CD4-positive, alpha-beta T cell (primary cell): Measurements from ENCODE around the gene TAF4B. TPM values are rescaled to one million over a fixed set of nuclear protein-coding genes. Genes with fewer than 3 reads are reported as not detected.

Experiments
- ATAC-seq: fragments of 200-7000 bp; cut with Tn5 transposase; one replicate; pipeline ENCODE4 v1.10.0; 2022; ENCODE audit warnings: mild to moderate bottlenecking; ENCODE audit not compliant: poor library complexity
- CTCF ChIA-PET: fragments of 350-600 bp; sonication (Branson Sonifier 250); formaldehyde crosslinking; loops from one replicate; lab custom pipeline; 2021; ENCODE audit warnings: antibody characterized with exemption, inconsistent platforms; lab: Charles Lee
- POLR2A ChIA-PET: fragments of 350-600 bp; sonication (Branson Sonifier 250); formaldehyde crosslinking; loops from one replicate; lab custom pipeline; 2021; ENCODE audit warnings: antibody characterized with exemption, inconsistent platforms; lab: Charles Lee
- DNase-seq, 14 experiments: peaks; one replicate each; pipeline ENCODE4 v3.0.0-alpha.2; 2013 to 2020; ENCODE audit warnings: mixed read lengths in 2 of 14
- H3K27ac ChIP-seq, 2 donors: one replicate each; pipeline versions ENCODE4 v1.5.1 to v1.7.0; 2013; ENCODE audit warnings: low read length in 2 of 2, low read depth in 1 of 2, mild to moderate bottlenecking in 1 of 2
- H3K27me3 ChIP-seq, 2 experiments: 1 replicate in 1 of 2; 2 replicates in 1 of 2; pipeline versions ENCODE4 v1.6.1 to v1.7.0; 2013; ENCODE audit warnings: low read length in 2 of 2, control low read depth in 1 of 2, mild to moderate bottlenecking in 1 of 2, moderate library complexity in 1 of 2; ENCODE audit not compliant: insufficient read depth in 2 of 2, control insufficient read depth in 1 of 2
- H3K36me3 ChIP-seq: one replicate; pipeline ENCODE4 v1.6.1; 2013; ENCODE audit warnings: low read length, control low read depth; ENCODE audit not compliant: insufficient read depth
- H3K4me1 ChIP-seq: one replicate; pipeline ENCODE4 v1.6.1; 2013; ENCODE audit warnings: low read length, control low read depth; ENCODE audit not compliant: insufficient read depth
- H3K4me3 ChIP-seq: one replicate; pipeline ENCODE4 v1.5.1; 2013; ENCODE audit warnings: mild to moderate bottlenecking, low read length, moderate library complexity
- H3K9me3 ChIP-seq, 2 experiments: 1 replicate in 1 of 2; 2 replicates in 1 of 2; pipeline versions ENCODE4 v1.6.1 to v1.7.0; 2013; ENCODE audit warnings: low read length in 2 of 2, mild to moderate bottlenecking in 2 of 2, control low read depth in 1 of 2, moderate library complexity in 1 of 2; ENCODE audit not compliant: control insufficient read depth in 1 of 2, insufficient read depth in 1 of 2
- H3K27ac Mint-ChIP-seq: one replicate; pipeline ENCODE4 v1.8.0; 2020; ENCODE audit warnings: mixed read lengths
- H3K27me3 Mint-ChIP-seq: one replicate; pipeline ENCODE4 v1.8.0; 2021; ENCODE audit warnings: mixed read lengths
- H3K36me3 Mint-ChIP-seq: one replicate; pipeline ENCODE4 v1.8.0; 2021; ENCODE audit warnings: low read depth, mixed read lengths
- H3K4me1 Mint-ChIP-seq: one replicate; pipeline ENCODE4 v1.8.0; 2021; ENCODE audit warnings: low read depth, mixed read lengths
- H3K4me3 Mint-ChIP-seq: one replicate; pipeline ENCODE4 v1.8.0; 2020; ENCODE audit warnings: mild to moderate bottlenecking, mixed read lengths
- H3K9me3 Mint-ChIP-seq: one replicate; pipeline ENCODE4 v1.8.0; 2020; ENCODE audit warnings: mixed read lengths
- intact Hi-C, 2 experiments: fragments of 100-400 bp; cut with DNase I in 1 of 2; cut with micrococcal nuclease in 1 of 2; formaldehyde crosslinking; loops; one replicate each; pipeline versions ENCODE4 v1.15.1 to v1.9.0; 2023 to 2025; cut with DNase I, micrococcal nuclease
- total RNA-seq, 174 experiments: library from RNA in 2 of 174; stranded (reverse) in 2 of 174; gene quantifications; one replicate each; pipeline ENCODE4 v1.2.3 and lab custom pipeline; 2021 to 2026
- TF ChIP-seq, protein P1 (sequence below): fragments of 200-600 bp; IDR thresholded peaks from one replicate; pipeline ENCODE4 v1.8.0; 2022; ENCODE audit warnings: antibody characterized with exemption, mild to moderate bottlenecking

Gene TAF4B
- total RNA-seq, 2 experiments from 2014 or later, result 13.7 to 14.1 TPM

DNA sequence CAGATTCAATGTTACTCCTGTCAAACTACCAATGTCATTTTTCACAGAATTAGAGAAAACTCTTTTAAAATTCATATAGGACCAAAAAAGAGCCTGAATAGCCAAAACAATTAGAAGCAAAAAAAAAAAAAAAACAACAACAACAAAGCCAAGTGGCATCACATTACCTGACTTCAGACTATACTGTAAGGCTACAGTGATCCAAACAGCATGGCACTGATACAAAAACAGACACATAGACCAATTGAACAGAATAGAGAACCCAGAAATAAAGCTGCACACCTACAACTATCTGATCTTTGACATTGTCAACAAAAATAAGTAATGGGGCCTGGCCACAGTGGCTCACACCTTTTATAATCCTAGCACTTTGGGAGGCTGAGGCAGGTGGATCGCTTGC, 53.2 kb downstream of the TAF4B start:
- H3K27ac Mint-ChIP-seq, result no peak overlapping the region
- Histone ChIP-seq H3K4me3 (no peak overlapping the region), H3K36me3 (peaks cover 6% of the 10 kb centered on the region), H3K27ac (no peak overlapping the region), H3K9me3 (no peaks in the 10 kb centered on the region), H3K4me1 (no peaks in the 10 kb centered on the region), H3K27me3 (no peaks in the 10 kb centered on the region)
- no peaks in the 10 kb centered on the region for H3K27me3 Mint-ChIP-seq
- ATAC-seq (no peak), DNase-seq (no peak)
- peaks cover 79% of the 10 kb centered on the region for H3K36me3 Mint-ChIP-seq
- H3K4me1 Mint-ChIP-seq, result no peaks in the 10 kb centered on the region
- TF ChIP-seq, protein P1, sequence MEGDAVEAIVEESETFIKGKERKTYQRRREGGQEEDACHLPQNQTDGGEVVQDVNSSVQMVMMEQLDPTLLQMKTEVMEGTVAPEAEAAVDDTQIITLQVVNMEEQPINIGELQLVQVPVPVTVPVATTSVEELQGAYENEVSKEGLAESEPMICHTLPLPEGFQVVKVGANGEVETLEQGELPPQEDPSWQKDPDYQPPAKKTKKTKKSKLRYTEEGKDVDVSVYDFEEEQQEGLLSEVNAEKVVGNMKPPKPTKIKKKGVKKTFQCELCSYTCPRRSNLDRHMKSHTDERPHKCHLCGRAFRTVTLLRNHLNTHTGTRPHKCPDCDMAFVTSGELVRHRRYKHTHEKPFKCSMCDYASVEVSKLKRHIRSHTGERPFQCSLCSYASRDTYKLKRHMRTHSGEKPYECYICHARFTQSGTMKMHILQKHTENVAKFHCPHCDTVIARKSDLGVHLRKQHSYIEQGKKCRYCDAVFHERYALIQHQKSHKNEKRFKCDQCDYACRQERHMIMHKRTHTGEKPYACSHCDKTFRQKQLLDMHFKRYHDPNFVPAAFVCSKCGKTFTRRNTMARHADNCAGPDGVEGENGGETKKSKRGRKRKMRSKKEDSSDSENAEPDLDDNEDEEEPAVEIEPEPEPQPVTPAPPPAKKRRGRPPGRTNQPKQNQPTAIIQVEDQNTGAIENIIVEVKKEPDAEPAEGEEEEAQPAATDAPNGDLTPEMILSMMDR, result no peak
- no peaks in the 10 kb centered on the region for H3K9me3 Mint-ChIP-seq
- no peak overlapping the region for H3K4me3 Mint-ChIP-seq
- CTCF ChIA-PET, result interaction anchor here (0.6 kb wide), 1 partner anchor 36 kb away, joined by 4 read pairs; no protein-coding TSS in a partner anchor
- POLR2A ChIA-PET, result no interaction called here
- intact Hi-C loops, result no loop called here

DNA sequence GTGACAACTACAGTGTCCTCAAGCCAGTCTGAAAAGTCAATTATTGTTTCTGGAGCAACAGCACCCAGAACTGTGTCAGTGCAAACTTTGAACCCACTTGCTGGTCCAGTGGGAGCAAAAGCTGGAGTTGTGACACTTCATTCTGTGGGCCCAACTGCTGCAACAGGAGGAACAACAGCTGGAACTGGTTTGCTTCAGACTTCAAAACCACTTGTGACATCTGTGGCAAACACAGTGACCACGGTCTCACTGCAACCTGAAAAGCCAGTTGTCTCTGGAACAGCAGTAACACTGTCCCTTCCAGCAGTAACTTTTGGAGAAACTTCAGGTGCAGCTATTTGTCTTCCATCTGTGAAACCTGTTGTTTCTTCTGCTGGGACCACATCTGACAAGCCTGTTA, 59.8 kb downstream of the TAF4B start:
- ATAC-seq (no peak), DNase-seq (no peak)
- Mint-ChIP-seq H3K4me1 (peaks cover 16% of the 10 kb centered on the region), H3K4me3 (no peak overlapping the region), H3K9me3 (no peaks in the 10 kb centered on the region), H3K27ac (no peak overlapping the region), H3K27me3 (no peaks in the 10 kb centered on the region), H3K36me3 (peaks cover 70% of the 10 kb centered on the region)
- ChIA-PET POLR2A (no interaction called here), CTCF (no interaction called here)
- H3K4me1 ChIP-seq, result no peaks in the 10 kb centered on the region
- intact Hi-C loops, result no loop called here
- H3K27me3 ChIP-seq, result no peaks in the 10 kb centered on the region
- no peak overlapping the region for H3K4me3 ChIP-seq
- H3K9me3 ChIP-seq, result no peaks in the 10 kb centered on the region
- TF ChIP-seq, protein P1, result no peak
- no peak overlapping the region for H3K27ac ChIP-seq
- H3K36me3 ChIP-seq, result peaks cover 16% of the 10 kb centered on the region

DNA sequence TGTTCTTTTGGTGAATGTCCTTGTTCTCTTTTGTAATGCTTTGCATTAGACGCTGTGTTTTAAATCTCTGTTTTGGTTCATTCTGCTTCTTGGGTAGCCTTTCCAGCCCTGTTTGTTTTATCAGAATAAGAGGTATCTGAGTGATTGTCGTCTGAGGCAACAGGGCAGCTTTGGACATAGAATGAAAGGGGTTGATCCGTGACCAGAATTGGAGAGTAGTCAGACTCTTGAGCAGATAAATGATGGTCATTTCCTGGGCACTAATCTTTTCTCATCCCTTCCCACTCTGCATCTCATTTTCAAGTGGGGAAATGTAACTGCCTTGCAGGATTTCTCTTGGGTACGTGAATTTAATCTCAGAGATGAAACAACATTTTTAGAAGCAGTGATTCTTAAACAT, 61.4 kb downstream of the TAF4B start:
- no peaks in the 10 kb centered on the region for H3K27me3 Mint-ChIP-seq
- H3K4me1 ChIP-seq, result no peaks in the 10 kb centered on the region
- H3K27me3 ChIP-seq, result no peaks in the 10 kb centered on the region
- no peak overlapping the region for H3K4me3 Mint-ChIP-seq
- H3K9me3 ChIP-seq, result no peaks in the 10 kb centered on the region
- TF ChIP-seq, protein P1, result no peak
- ChIA-PET CTCF (no interaction called here), POLR2A (no interaction called here)
- no peak for DNase-seq
- intact Hi-C loops, result no loop called here
- H3K27ac ChIP-seq, result no peak overlapping the region
- H3K4me3 ChIP-seq, result no peak overlapping the region
- H3K4me1 Mint-ChIP-seq, result peaks cover 16% of the 10 kb centered on the region
- H3K27ac Mint-ChIP-seq, result no peak overlapping the region
- no peaks in the 10 kb centered on the region for H3K9me3 Mint-ChIP-seq
- ATAC-seq, result no peak
- H3K36me3 Mint-ChIP-seq, result peaks cover 67% of the 10 kb centered on the region
- peaks cover 12% of the 10 kb centered on the region for H3K36me3 ChIP-seq
